Natural killer cell (primary cell): Measurements from ENCODE around the gene DAPK3. TPM values are rescaled to one million over a fixed set of nuclear protein-coding genes. Genes with fewer than 3 reads are reported as not detected.

Experiments
- ATAC-seq, 3 donors: fragments of 150-1000 bp in 2 of 3; fragments of 200-7000 bp in 1 of 3; cut with Tn5 transposase; 1 replicate in 1 of 3; 2 replicates in 2 of 3; pipeline ENCODE4 v1.10.0; 2021; ENCODE audit warnings: mild to moderate bottlenecking in 2 of 3, moderate library complexity in 2 of 3
- DNase-seq, 2 donors: peaks; one replicate each; pipeline versions ENCODE4 v3.0.0 to v3.0.0-alpha.2; 2013 to 2021; ENCODE audit warnings: mixed read lengths in 1 of 2
- H3K27ac ChIP-seq: one replicate; pipeline ENCODE4 v1.5.1; 2013; ENCODE audit warnings: mild to moderate bottlenecking, low read length
- H3K27me3 ChIP-seq: one replicate; pipeline ENCODE4 v1.6.1; 2013; ENCODE audit warnings: low read length; ENCODE audit not compliant: control insufficient read depth, insufficient read depth
- H3K36me3 ChIP-seq: one replicate; pipeline ENCODE4 v1.6.1; 2013; ENCODE audit warnings: low read length; ENCODE audit not compliant: control insufficient read depth, insufficient read depth
- H3K4me1 ChIP-seq: one replicate; pipeline ENCODE4 v1.6.1; 2013; ENCODE audit warnings: low read length; ENCODE audit not compliant: control insufficient read depth, insufficient read depth
- H3K4me3 ChIP-seq: one replicate; pipeline ENCODE4 v1.5.1; 2013; ENCODE audit warnings: low read length
- H3K9me3 ChIP-seq: one replicate; pipeline ENCODE4 v1.6.1; 2013; ENCODE audit warnings: low read length; ENCODE audit not compliant: control insufficient read depth, insufficient read depth
- H3K27ac Mint-ChIP-seq, 2 donors: one replicate each; pipeline ENCODE4 v1.8.0; 2022; ENCODE audit warnings: mild to moderate bottlenecking in 2 of 2, mixed read lengths in 2 of 2, moderate library complexity in 1 of 2
- H3K27me3 Mint-ChIP-seq, 2 donors: one replicate each; pipeline ENCODE4 v1.8.0; 2022; ENCODE audit warnings: low read depth in 2 of 2, mixed read lengths in 2 of 2
- H3K36me3 Mint-ChIP-seq: one replicate; pipeline ENCODE4 v1.8.0; 2022; ENCODE audit warnings: mixed read lengths
- H3K4me1 Mint-ChIP-seq, 2 donors: one replicate each; pipeline ENCODE4 v1.8.0; 2022; ENCODE audit warnings: mixed read lengths in 2 of 2
- H3K4me3 Mint-ChIP-seq: one replicate; pipeline ENCODE4 v1.8.0; 2022; ENCODE audit warnings: mild to moderate bottlenecking, moderate library complexity, mixed read lengths
- H3K9me3 Mint-ChIP-seq, 2 donors: one replicate each; pipeline ENCODE4 v1.8.0; 2022; ENCODE audit warnings: mixed read lengths in 2 of 2
- CTCF ChIP-seq: fragments of 200-600 bp; IDR thresholded peaks from one replicate; pipeline ENCODE4 v1.8.0; 2022; ENCODE audit warnings: antibody characterized with exemption
- WGBS: methylation state at CpG from one replicate; pipeline ENCODE4 v1.1.7; 2013; ENCODE audit warnings: missing lambda C conversion rate; ENCODE audit not compliant: insufficient coverage; 5-methylcytosine and 5-hydroxymethylcytosine counted together
- intact Hi-C: fragments of 100-400 bp; cut with micrococcal nuclease; formaldehyde crosslinking; loops from one replicate; pipeline ENCODE4 v1.14.2; 2022
- total RNA-seq, 4 donors: library from RNA; stranded (reverse); fragments of 120-200 nt in 1 of 4; gene quantifications; one replicate each; pipeline versions ENCODE4 v1.2.3 to v1.2.4, GENCODE V29; 2013 to 2022

The DAPK3 gene
- total RNA-seq, 3 donors from 2014 or later (not counting 1 experiment from before 2014, with no cell fraction given): 54.3 to 66.4 (median 58.1) TPM

- H3K4me3 ChIP-seq: no peak overlapping the region
- H3K4me1 ChIP-seq: peaks cover 36% of the 10 kb centered on the region
- peak in 1 of 2 donors; percentile 19 for DNase-seq
- H3K36me3 ChIP-seq: peaks cover 84% of the 10 kb centered on the region
- peak overlapping the region; percentile 43 to 58 for H3K27ac Mint-ChIP-seq
- TF ChIP-seq CTCF: no peak
- peaks cover 29 to 33% of the 10 kb centered on the region in 2 donors for H3K4me1 Mint-ChIP-seq
- H3K9me3 Mint-ChIP-seq: no peaks in the 10 kb centered on the region
- WGBS: 91% methylated on average over 31 of the region's 31 CpGs
- no peaks in the 10 kb centered on the region for H3K27me3 Mint-ChIP-seq
- no peaks in the 10 kb centered on the region for H3K9me3 ChIP-seq
- ATAC-seq: no peak
- no peaks in the 10 kb centered on the region for H3K27me3 ChIP-seq
- H3K27ac ChIP-seq: no peak overlapping the region
- no peak overlapping the region for H3K4me3 Mint-ChIP-seq
- H3K36me3 Mint-ChIP-seq: peaks cover 7% of the 10 kb centered on the region
- intact Hi-C loops: loop anchor here (10.0 kb wide), 1 partner anchor 196 kb away; the partner anchor contains the start of gene MATK
Measured at GRCh38 chr19:3980353-3981251, 9.7 kb upstream of the DAPK3 start.

- Histone ChIP-seq H3K4me1 (peaks cover 33% of the 10 kb centered on the region), H3K4me3 (no peak overlapping the region), H3K9me3 (no peaks in the 10 kb centered on the region), H3K27me3 (no peaks in the 10 kb centered on the region), H3K36me3 (peaks cover 90% of the 10 kb centered on the region), H3K27ac (no peak overlapping the region)
- intact Hi-C loops: loop anchor here (10.0 kb wide), 1 partner anchor 195 kb away; the partner anchor contains the start of gene MATK
- Mint-ChIP-seq H3K9me3 (no peaks in the 10 kb centered on the region), H3K27me3 (no peaks in the 10 kb centered on the region), H3K27ac (peak overlapping the region; percentile 31 to 43), H3K4me1 (peaks cover 25 to 29% of the 10 kb centered on the region in 2 donors), H3K36me3 (peaks cover 7% of the 10 kb centered on the region), H3K4me3 (no peak overlapping the region)
- TF ChIP-seq CTCF: no peak
- WGBS: 87% methylated on average over 25 of the region's 25 CpGs
- DNase-seq: peak in 1 of 2 donors; percentile 34
- peak in 1 of 3 donors; percentile 5 for ATAC-seq
Measured at GRCh38 chr19:3979674-3980352, 8.9 kb upstream of the DAPK3 start.

GRCh38 chr19:3979289-3979673, 8.4 kb upstream of the DAPK3 start:
- no peaks in the 10 kb centered on the region for H3K27me3 ChIP-seq
- 97% methylated on average over 18 of the region's 18 CpGs for WGBS
- Mint-ChIP-seq H3K27ac (peak overlapping the region in 1 of 2 donors; percentile 31), H3K27me3 (no peaks in the 10 kb centered on the region), H3K4me1 (peaks cover 20 to 25% of the 10 kb centered on the region in 2 donors), H3K36me3 (peaks cover 7% of the 10 kb centered on the region), H3K4me3 (no peak overlapping the region), H3K9me3 (no peaks in the 10 kb centered on the region)
- ATAC-seq (no peak), DNase-seq (peak in 1 of 2 donors; percentile 32)
- no peak overlapping the region for H3K4me3 ChIP-seq
- H3K27ac ChIP-seq: no peak overlapping the region
- H3K9me3 ChIP-seq: no peaks in the 10 kb centered on the region
- peaks cover 90% of the 10 kb centered on the region for H3K36me3 ChIP-seq
- intact Hi-C loops: no loop called here
- peaks cover 28% of the 10 kb centered on the region for H3K4me1 ChIP-seq
- TF ChIP-seq CTCF: no peak
